K562 (cell line): ENCODE measurements around the gene EYA2. TPM values are rescaled to one million over a fixed set of nuclear protein-coding genes. Genes with fewer than 3 reads are reported as not detected.

ENCODE experiments used
- ATAC-seq: fragments of 200-7000 bp; cut with Tn5 transposase; 3 replicates; pipeline ENCODE4 v1.9.1; 2020; ENCODE audit warnings: moderate library complexity
- BruUV-seq: library from RNA; stranded (reverse); fragments of 400-500 nt; replicated peaks from 2 replicates; lab custom pipeline; 2021; lab: Mats Ljungman, UMichigan
- CTCF ChIA-PET: fragments of 300-600 bp; formaldehyde crosslinking; extraction: SDS; loops from one replicate; lab custom pipeline; 2021; ENCODE audit warnings: low intra/inter-chr PET ratio; lab: Yijun Ruan, JAX
- POLR2A ChIA-PET: fragments of 300-600, 350-650 bp; sonication (Branson Sonifier 250); formaldehyde crosslinking; extraction: SDS; loops from one replicate; lab custom pipeline; 2021; ENCODE audit warnings: antibody characterized with exemption, inconsistent platforms; lab: Yijun Ruan, JAX
- DNase-seq, 4 experiments: peaks; one replicate each; pipeline versions ENCODE4 v3.0.0 to v3.0.0-alpha.2; 2011 to 2018; ENCODE audit warnings: low spot score in 3 of 4, mixed read lengths in 3 of 4; ENCODE audit errors: extremely low read depth in 1 of 4
- FAIRE-seq: peaks from 2 replicates; lab custom pipeline; 2011; peaks lifted over from hg19 to GRCh38; lab: Jason Lieb, UNC
- H2AFZ ChIP-seq: 2 replicates; pipeline ENCODE4 v1.6.0; 2011; ENCODE audit warnings: low read depth, low read length, control low read depth, inconsistent platforms
- H3K27ac ChIP-seq: fragments of 200-600 bp; 3 replicates; pipeline ENCODE4 v1.8.0; 2011; ENCODE audit warnings: low read depth, mild to moderate bottlenecking, control low read depth, inconsistent platforms, low read length, moderate library complexity, mixed read lengths; ENCODE audit errors: extremely low read depth
- H3K27me3 ChIP-seq, 2 experiments: fragments of 300-600 bp in 1 of 2; 2 replicates in 1 of 2; 3 replicates in 1 of 2; pipeline versions ENCODE4 v1.6.0 to v1.8.0; 2011; ENCODE audit warnings: inconsistent platforms in 2 of 2, low read length in 2 of 2, mild to moderate bottlenecking in 1 of 2, mixed read lengths in 1 of 2, moderate library complexity in 1 of 2; ENCODE audit not compliant: control insufficient read depth in 2 of 2, insufficient read depth in 2 of 2
- H3K36me3 ChIP-seq: fragments of 300-600 bp; 3 replicates; pipeline ENCODE4 v1.8.0; 2011; ENCODE audit warnings: mild to moderate bottlenecking, low read length, inconsistent platforms; ENCODE audit not compliant: control insufficient read depth, insufficient read depth
- H3K4me1 ChIP-seq, 2 experiments: fragments of 200-600 bp in 1 of 2; replicated peaks in 1 of 2; 2 replicates in 1 of 2; 3 replicates in 1 of 2; pipeline versions ENCODE4 v1.5.1 to v1.8.0; 2011; ENCODE audit warnings: inconsistent platforms in 2 of 2, low read length in 2 of 2, mild to moderate bottlenecking in 1 of 2, mixed read lengths in 1 of 2, moderate library complexity in 1 of 2; ENCODE audit not compliant: control insufficient read depth in 2 of 2, insufficient read depth in 2 of 2
- H3K4me2 ChIP-seq: 2 replicates; pipeline ENCODE4 v1.6.1; 2011; ENCODE audit warnings: low read length, control low read depth, inconsistent platforms, mixed read lengths; ENCODE audit not compliant: insufficient read depth
- H3K4me3 ChIP-seq: fragments of 200-600 bp; sonication (generic), shearing (Covaris generic); 2 replicates; pipeline ENCODE4 v1.5.1; 2016; ENCODE audit warnings: control low read depth, inconsistent platforms
- H3K79me2 ChIP-seq: fragments of 200-600 bp; 3 replicates; pipeline ENCODE4 v1.8.0; 2011; ENCODE audit warnings: low read length, inconsistent platforms; ENCODE audit not compliant: control insufficient read depth, insufficient read depth
- H3K9ac ChIP-seq, 2 experiments: 2 replicates each; pipeline versions ENCODE4 v1.6.0 to v1.6.1; 2011; ENCODE audit warnings: low read depth in 2 of 2, low read length in 2 of 2, control low read depth in 1 of 2, inconsistent platforms in 1 of 2, mild to moderate bottlenecking in 1 of 2, mixed read lengths in 1 of 2; ENCODE audit not compliant: insufficient read depth in 1 of 2
- H3K9me1 ChIP-seq: one replicate; pipeline ENCODE4 v1.6.0; 2011; ENCODE audit warnings: inconsistent platforms, mild to moderate bottlenecking, low read length, moderate library complexity; ENCODE audit not compliant: control insufficient read depth, insufficient read depth
- H3K9me3 ChIP-seq: replicated peaks from 2 replicates; pipeline ENCODE4 v1.5.1; 2011; ENCODE audit warnings: low read depth, low read length, inconsistent platforms; ENCODE audit not compliant: control insufficient read depth, insufficient read depth
- H4K20me1 ChIP-seq: replicated peaks from 2 replicates; pipeline ENCODE4 v1.6.1; 2011; ENCODE audit warnings: low read length, inconsistent platforms, mixed read lengths; ENCODE audit not compliant: control insufficient read depth, insufficient read depth
- ARID2 ChIP-seq: fragments of 450-650 bp; IDR thresholded peaks from 2 replicates; pipeline ENCODE4 v1.6.1; 2017; ENCODE audit warnings: antibody characterized with exemption, mild to moderate bottlenecking
- BRD9 ChIP-seq: fragments of 450-650 bp; IDR thresholded peaks from 2 replicates; pipeline ENCODE4 v1.6.1; 2018; ENCODE audit warnings: low read depth; ENCODE audit not compliant: partially characterized antibody
- CBX3 ChIP-seq, 2 experiments: IDR thresholded peaks; 1 replicate in 1 of 2; 2 replicates in 1 of 2; pipeline ENCODE4 v1.6.1; 2012; ENCODE audit warnings: inconsistent platforms in 2 of 2, low read length in 2 of 2, borderline replicate concordance in 1 of 2, control low read depth in 1 of 2
- CBX5 ChIP-seq: IDR thresholded peaks from 2 replicates; pipeline ENCODE4 v1.6.1; 2014; ENCODE audit warnings: low read depth, borderline replicate concordance
- FOXA1 ChIP-seq: fragments of 450-650 bp; IDR thresholded peaks from 2 replicates; pipeline ENCODE4 v1.6.1; 2016; ENCODE audit warnings: mild to moderate bottlenecking, borderline replicate concordance
- HDGF ChIP-seq: fragments of 450-650 bp; IDR thresholded peaks from 2 replicates; pipeline ENCODE4 v1.6.1; 2016
- KLF16 ChIP-seq: IDR thresholded peaks from 2 replicates; pipeline ENCODE4 v1.6.1; 2016; ENCODE audit warnings: antibody characterized with exemption
- NCOA4 ChIP-seq: fragments of 450-650 bp; IDR thresholded peaks from 2 replicates; pipeline ENCODE4 v1.6.1; 2018; ENCODE audit warnings: mild to moderate bottlenecking; ENCODE audit not compliant: partially characterized antibody
- POLR2A ChIP-seq: fragments of 450-650 bp; conservative IDR thresholded peaks from 2 replicates; pipeline ENCODE4 v1.6.1; 2016
- POLR3G ChIP-seq: IDR thresholded peaks from 2 replicates; pipeline ENCODE4 v1.6.1; 2011; ENCODE audit not compliant: insufficient read length, insufficient replicate concordance; ENCODE audit errors: extremely low read depth
- PURB ChIP-seq: sonication (generic); formaldehyde crosslinking; IDR thresholded peaks from 2 replicates; pipeline ENCODE4 v1.9.0; 2021; ENCODE audit warnings: low read depth, mild to moderate bottlenecking, missing genetic modification reagents
- SAFB2 ChIP-seq: fragments of 200-400 bp; formaldehyde crosslinking; IDR thresholded peaks from 2 replicates; pipeline ENCODE4 v1.6.1; 2018; ENCODE audit warnings: borderline replicate concordance, low read length, low read depth, moderate library complexity; ENCODE audit not compliant: severe bottlenecking
- SNIP1 ChIP-seq: fragments of 450-650 bp; IDR thresholded peaks from 2 replicates; pipeline ENCODE4 v1.7.1; 2017; ENCODE audit warnings: low read depth, mild to moderate bottlenecking
- WGBS: fragments of 100-300 bp; shearing (Covaris generic); methylation state at CpG from one replicate; pipeline ENCODE4 v1.1.6; 2016; ENCODE audit warnings: low coverage, mixed read lengths; ENCODE audit not compliant: insufficient coverage; ENCODE audit errors: missing lambda C conversion rate; 5-methylcytosine and 5-hydroxymethylcytosine counted together
- in situ Hi-C: fragments of 300-500 bp; cut with MboI; formaldehyde crosslinking; loops from 4 replicates; pipeline ENCODE4 v1.15.0; 2018; ENCODE audit warnings: inconsistent platforms, mixed read lengths
- intact Hi-C: fragments of 100-400 bp; cut with micrococcal nuclease; formaldehyde crosslinking; loops from 2 replicates; pipeline ENCODE4 v1.14.2; 2022
- polyA plus RNA-seq, 8 experiments: library from polyadenylated mRNA; depleted of rRNA in 4 of 8; stranded (reverse) in 5 of 8; unstranded in 3 of 8; fragments of >200 nt; fragmentation: Nextera tagmentation in 2 of 8; fragmentation: Illumina TruSeq in 1 of 8; extraction: Ambion mirVana in 2 of 8; extraction: Trizol in 1 of 8; gene quantifications; 2 replicates each; pipeline versions ENCODE4 v1.2.1 to v1.2.3, GENCODE V29; 2011 to 2014; ENCODE audit warnings: inconsistent platforms in 1 of 8, missing spikeins in 1 of 8
- total RNA-seq, 7 experiments: library from RNA; depleted of rRNA in 6 of 7; stranded (reverse); fragments of >200 nt in 6 of 7; fragmentation: Illumina TruSeq in 2 of 7; extraction: Trizol in 2 of 7; gene quantifications; 2 replicates each; pipeline versions ENCODE4 v1.2.1 to v1.2.3, GENCODE V29; 2011 to 2021; ENCODE audit warnings: low replicate concordance in 1 of 7
- TF ChIP-seq, protein P1 (sequence below): sonication (generic); formaldehyde crosslinking; IDR thresholded peaks from 2 replicates; pipeline ENCODE4 v1.8.0; 2023; ENCODE audit warnings: mild to moderate bottlenecking, missing genetic modification reagents
- TF ChIP-seq, protein P2 (sequence below): fragments of 250-450 bp; sonication (Bioruptor Pico); IDR thresholded peaks from 2 replicates; pipeline ENCODE4 v1.4.0; 2020
- TF ChIP-seq, protein P3 (sequence below): fragments of 450-650 bp; IDR thresholded peaks from one replicate; pipeline ENCODE4 v1.6.1; 2018; ENCODE audit warnings: mild to moderate bottlenecking, moderate library complexity; ENCODE audit not compliant: partially characterized antibody

Gene EYA2
- total and polyA plus RNA-seq, 9 of the 15 experiments (the other 6 are each of a cell fraction or from before 2014, with no cell fraction given): 0.03 TPM; not detected in 8

DNA sequence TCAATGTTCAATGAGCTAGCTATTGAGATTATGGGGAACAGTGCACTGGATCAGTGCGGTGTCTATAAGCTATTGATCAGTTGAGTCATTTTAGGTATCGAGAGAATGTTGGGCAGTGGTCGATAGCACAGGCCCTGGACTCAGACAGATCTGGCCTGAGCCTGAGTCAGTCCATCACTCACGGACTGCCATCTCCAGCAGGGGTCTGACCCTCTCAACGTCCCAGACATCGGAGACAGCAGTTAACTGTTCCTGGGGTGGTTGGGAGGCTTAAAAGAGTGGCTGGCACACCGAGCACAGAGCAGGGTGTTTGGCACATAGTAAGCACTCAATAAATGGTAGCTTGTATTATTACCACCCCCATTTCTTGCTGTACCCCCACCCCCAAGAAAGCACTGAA, 9.3 kb downstream of the EYA2 start:
- Histone ChIP-seq H3K4me1 (no peaks in the 10 kb centered on the region), H2AFZ (no peak overlapping the region), H3K27me3 (peaks cover 42 to 43% of the 10 kb centered on the region in 2 experiments), H3K9me1 (no peaks in the 10 kb centered on the region), H3K9me3 (no peaks in the 10 kb centered on the region), H3K9ac (no peak overlapping the region), H3K79me2 (no peaks in the 10 kb centered on the region), H3K36me3 (no peaks in the 10 kb centered on the region), H3K4me3 (no peak overlapping the region), H3K27ac (no peak overlapping the region), H4K20me1 (no peaks in the 10 kb centered on the region), H3K4me2 (no peak overlapping the region)
- POLR2A ChIA-PET: no interaction called here
- no TSS peak for BruUV-seq
- ATAC-seq: no peak
- CTCF ChIA-PET: no interaction called here
- FAIRE-seq: no peak
- 2% methylated on average over 7 of the region's 7 CpGs for WGBS
- DNase-seq: no peak
- TF ChIP-seq BRD9 (no peak), POLR2A (no peak), SNIP1 (no peak), POLR3G (no peak), CBX5 (no peak), KLF16 (no peak), NCOA4 (no peak), PURB (CRISPR knock-in tag) (no peak), ARID2 (no peak), SAFB2 (no peak), CBX3 (IDR thresholded peaks at IDR 0.05; ENCODE audit: borderline replicate concordance in 1 of 2, low read length in 2 of 2) (no peak), FOXA1 (no peak), HDGF (no peak)
- TF ChIP-seq, protein P1, sequence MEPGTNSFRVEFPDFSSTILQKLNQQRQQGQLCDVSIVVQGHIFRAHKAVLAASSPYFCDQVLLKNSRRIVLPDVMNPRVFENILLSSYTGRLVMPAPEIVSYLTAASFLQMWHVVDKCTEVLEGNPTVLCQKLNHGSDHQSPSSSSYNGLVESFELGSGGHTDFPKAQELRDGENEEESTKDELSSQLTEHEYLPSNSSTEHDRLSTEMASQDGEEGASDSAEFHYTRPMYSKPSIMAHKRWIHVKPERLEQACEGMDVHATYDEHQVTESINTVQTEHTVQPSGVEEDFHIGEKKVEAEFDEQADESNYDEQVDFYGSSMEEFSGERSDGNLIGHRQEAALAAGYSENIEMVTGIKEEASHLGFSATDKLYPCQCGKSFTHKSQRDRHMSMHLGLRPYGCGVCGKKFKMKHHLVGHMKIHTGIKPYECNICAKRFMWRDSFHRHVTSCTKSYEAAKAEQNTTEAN (CRISPR knock-in tag): no peak
- TF ChIP-seq, protein P2, sequence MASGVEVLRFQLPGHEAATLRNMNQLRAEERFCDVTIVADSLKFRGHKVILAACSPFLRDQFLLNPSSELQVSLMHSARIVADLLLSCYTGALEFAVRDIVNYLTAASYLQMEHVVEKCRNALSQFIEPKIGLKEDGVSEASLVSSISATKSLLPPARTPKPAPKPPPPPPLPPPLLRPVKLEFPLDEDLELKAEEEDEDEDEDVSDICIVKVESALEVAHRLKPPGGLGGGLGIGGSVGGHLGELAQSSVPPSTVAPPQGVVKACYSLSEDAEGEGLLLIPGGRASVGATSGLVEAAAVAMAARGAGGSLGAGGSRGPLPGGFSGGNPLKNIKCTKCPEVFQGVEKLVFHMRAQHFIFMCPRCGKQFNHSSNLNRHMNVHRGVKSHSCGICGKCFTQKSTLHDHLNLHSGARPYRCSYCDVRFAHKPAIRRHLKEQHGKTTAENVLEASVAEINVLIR: no peak
- TF ChIP-seq, protein P3, sequence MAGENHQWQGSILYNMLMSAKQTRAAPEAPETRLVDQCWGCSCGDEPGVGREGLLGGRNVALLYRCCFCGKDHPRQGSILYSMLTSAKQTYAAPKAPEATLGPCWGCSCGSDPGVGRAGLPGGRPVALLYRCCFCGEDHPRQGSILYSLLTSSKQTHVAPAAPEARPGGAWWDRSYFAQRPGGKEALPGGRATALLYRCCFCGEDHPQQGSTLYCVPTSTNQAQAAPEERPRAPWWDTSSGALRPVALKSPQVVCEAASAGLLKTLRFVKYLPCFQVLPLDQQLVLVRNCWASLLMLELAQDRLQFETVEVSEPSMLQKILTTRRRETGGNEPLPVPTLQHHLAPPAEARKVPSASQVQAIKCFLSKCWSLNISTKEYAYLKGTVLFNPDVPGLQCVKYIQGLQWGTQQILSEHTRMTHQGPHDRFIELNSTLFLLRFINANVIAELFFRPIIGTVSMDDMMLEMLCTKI: no peak
- in situ Hi-C loops (no loop called here), intact Hi-C loops (no loop called here)
